ENCODE results near the gene ITPR2. TPM values are rescaled to one million over a fixed set of nuclear protein-coding genes. Genes with fewer than 3 reads are reported as not detected.
"Not testable (repeated sequence)": the region's sequence is repeated elsewhere in the genome, so short reads cannot be mapped to it uniquely, and the experiment has no call there.

ITPR2 gene
- total RNA-seq, 1 experiment from 2014 or later = 14.3 TPM

- no peaks in the 10 kb centered on the region for H3K36me3 Mint-ChIP-seq (ENCODE audit: insufficient read depth, unreplicated experiment)
- peaks cover 14% of the 10 kb centered on the region for H3K9me3 Mint-ChIP-seq (ENCODE audit: unreplicated experiment)
- no peak for TF ChIP-seq CTCF (IDR thresholded peaks at IDR 0.05; ENCODE audit: unreplicated experiment)
- H3K27ac Mint-ChIP-seq (ENCODE audit: low read depth, unreplicated experiment) = peak overlapping the region; percentile 89
- no peaks in the 10 kb centered on the region for H3K27me3 Mint-ChIP-seq (ENCODE audit: insufficient read depth, unreplicated experiment)
- ChIA-PET POLR2A (interaction anchor here (0.7 to 4.5 kb wide), 24 partner anchors 9 to 515 kb away, joined by 3 to 87 read pairs (median 5); partner anchors contain the start of genes BHLHE41 and ITPR2), CTCF (interaction anchor here (0.6 to 2.9 kb wide), 11 partner anchors 13 to 248 kb away, joined by 3 to 12 read pairs (median 3); no protein-coding TSS in a partner anchor)
- intact Hi-C loops (cut with micrococcal nuclease) = loop anchor here (1.0 to 10.0 kb wide), 5 partner anchors 19 to 195 kb away; no protein-coding TSS in a partner anchor
- no TSS peak for BruUV-seq (replicated peaks)
- H3K4me1 Mint-ChIP-seq (ENCODE audit: insufficient read depth, unreplicated experiment) = peaks cover 32% of the 10 kb centered on the region
- peak overlapping the region; percentile 53 for H3K4me3 Mint-ChIP-seq (ENCODE audit: unreplicated experiment)
- peak; percentile 88 for DNase-seq (ENCODE audit: unreplicated experiment)
Measured at GRCh38 chr12:26318661-26319068, 514.3 kb downstream of the ITPR2 start.

GRCh38 chr12:26317942-26318575 is 514.9 kb downstream of the ITPR2 start:
- Mint-ChIP-seq H3K4me1 (ENCODE audit: insufficient read depth, unreplicated experiment) (peaks cover 32% of the 10 kb centered on the region), H3K27ac (ENCODE audit: low read depth, unreplicated experiment) (peak overlapping the region; percentile 89), H3K27me3 (ENCODE audit: insufficient read depth, unreplicated experiment) (no peaks in the 10 kb centered on the region), H3K36me3 (ENCODE audit: insufficient read depth, unreplicated experiment) (no peaks in the 10 kb centered on the region), H3K9me3 (ENCODE audit: unreplicated experiment) (peaks cover 20% of the 10 kb centered on the region), H3K4me3 (ENCODE audit: unreplicated experiment) (peak overlapping the region; percentile 53)
- intact Hi-C loops (cut with micrococcal nuclease) = loop anchor here (10.0 kb wide), 2 partner anchors 83 to 163 kb away; no protein-coding TSS in a partner anchor
- peak; percentile 92 for DNase-seq (ENCODE audit: unreplicated experiment)
- POLR2A ChIA-PET = interaction anchor here (0.6 to 4.5 kb wide), 25 partner anchors 9 to 568 kb away, joined by 3 to 87 read pairs (median 4); partner anchors contain the start of genes BHLHE41 and ITPR2
- no TSS peak for BruUV-seq (replicated peaks)
- TF ChIP-seq CTCF (IDR thresholded peaks at IDR 0.05; ENCODE audit: unreplicated experiment) = no peak
- CTCF ChIA-PET = interaction anchor here (0.6 to 2.9 kb wide), 11 partner anchors 14 to 237 kb away, joined by 3 to 12 read pairs (median 3); no protein-coding TSS in a partner anchor

- CTCF ChIA-PET = interaction anchor here (1.1 to 1.2 kb wide), 2 partner anchors 10 to 84 kb away, joined by 3 to 5 read pairs; no protein-coding TSS in a partner anchor
- peaks cover 21% of the 10 kb centered on the region for H3K9me3 Mint-ChIP-seq (ENCODE audit: unreplicated experiment)
- DNase-seq (ENCODE audit: unreplicated experiment); H3K4me3 Mint-ChIP-seq (ENCODE audit: unreplicated experiment); H3K36me3 Mint-ChIP-seq (ENCODE audit: insufficient read depth, unreplicated experiment); H3K27ac Mint-ChIP-seq (ENCODE audit: low read depth, unreplicated experiment); POLR2A ChIA-PET; H3K27me3 Mint-ChIP-seq (ENCODE audit: insufficient read depth, unreplicated experiment); BruUV-seq (replicated peaks): not testable (repeated sequence)
- peaks cover 17% of the 10 kb centered on the region for H3K4me1 Mint-ChIP-seq (ENCODE audit: insufficient read depth, unreplicated experiment)
- intact Hi-C loops (cut with micrococcal nuclease) = loop anchor here (10.0 kb wide), 2 partner anchors 79 to 159 kb away; no protein-coding TSS in a partner anchor
Measured at GRCh38 chr12:26314103-26314502, 518.9 kb downstream of the ITPR2 start.

GRCh38 chr12:26310489-26310888 is 522.5 kb downstream of the ITPR2 start:
- intact Hi-C loops (cut with micrococcal nuclease) = loop anchor here (10.0 kb wide), 2 partner anchors 76 to 156 kb away; no protein-coding TSS in a partner anchor

GRCh38 chr12:26309634-26310033 is 523.4 kb downstream of the ITPR2 start:
- Mint-ChIP-seq H3K27me3 (ENCODE audit: insufficient read depth, unreplicated experiment) (no peaks in the 10 kb centered on the region), H3K27ac (ENCODE audit: low read depth, unreplicated experiment) (no peak overlapping the region), H3K9me3 (ENCODE audit: unreplicated experiment) (peaks cover 23% of the 10 kb centered on the region), H3K4me3 (ENCODE audit: unreplicated experiment) (no peak overlapping the region), H3K4me1 (ENCODE audit: insufficient read depth, unreplicated experiment) (no peaks in the 10 kb centered on the region), H3K36me3 (ENCODE audit: insufficient read depth, unreplicated experiment) (peaks cover 6% of the 10 kb centered on the region)
- ChIA-PET CTCF (interaction anchor here (1.1 kb wide), 1 partner anchor 190 kb away, joined by 4 read pairs; no protein-coding TSS in a partner anchor), POLR2A (interaction anchor here (0.9 kb wide), 1 partner anchor 9 kb away, joined by 3 read pairs; no protein-coding TSS in a partner anchor)
- intact Hi-C loops (cut with micrococcal nuclease) = loop anchor here (10.0 kb wide), 2 partner anchors 75 to 155 kb away; no protein-coding TSS in a partner anchor
- no peak for TF ChIP-seq CTCF (IDR thresholded peaks at IDR 0.05; ENCODE audit: unreplicated experiment)
- no TSS peak for BruUV-seq (replicated peaks)
- DNase-seq (ENCODE audit: unreplicated experiment) = no peak

More at GRCh38 chr12:26310489-26310888, 522.5 kb downstream of the ITPR2 start:
- H3K9me3 Mint-ChIP-seq (ENCODE audit: unreplicated experiment) = peaks cover 29% of the 10 kb centered on the region
- DNase-seq (ENCODE audit: unreplicated experiment); POLR2A ChIA-PET; H3K27ac Mint-ChIP-seq (ENCODE audit: low read depth, unreplicated experiment); H3K36me3 Mint-ChIP-seq (ENCODE audit: insufficient read depth, unreplicated experiment); BruUV-seq (replicated peaks); H3K27me3 Mint-ChIP-seq (ENCODE audit: insufficient read depth, unreplicated experiment); H3K4me1 Mint-ChIP-seq (ENCODE audit: insufficient read depth, unreplicated experiment); H3K4me3 Mint-ChIP-seq (ENCODE audit: unreplicated experiment): not testable (repeated sequence)
- CTCF ChIA-PET = interaction anchor here (0.6 kb wide), 1 partner anchor 92 kb away, joined by 3 read pairs; no protein-coding TSS in a partner anchor
